Body of pancreas (tissue), 4 donors: ENCODE data around the gene LMBRD2.

Source experiments
- POLR2A ChIP-seq, 3 donors: fragments of 450-650 bp; IDR thresholded peaks; one replicate each; pipeline ENCODE4 v1.6.1; 2016; ENCODE audit warnings: antibody characterized with exemption in 3 of 3, mild to moderate bottlenecking in 2 of 3
- TF ChIP-seq, protein P1 (sequence below), 7 experiments: fragments of 450-650 bp in 4 of 7; fragments of 200-600 bp in 3 of 7; sonication (generic) in 3 of 7; IDR thresholded peaks; one replicate each; pipeline ENCODE4 v1.5.1; 2016 to 2019; ENCODE audit warnings: antibody characterized with exemption in 7 of 7

GRCh38 chr5:36152324-36153297, 924 bp upstream of the LMBRD2 start:
- TF ChIP-seq POLR2A (IDR thresholded peaks at IDR 0.05): no peak
- TF ChIP-seq, protein P1, sequence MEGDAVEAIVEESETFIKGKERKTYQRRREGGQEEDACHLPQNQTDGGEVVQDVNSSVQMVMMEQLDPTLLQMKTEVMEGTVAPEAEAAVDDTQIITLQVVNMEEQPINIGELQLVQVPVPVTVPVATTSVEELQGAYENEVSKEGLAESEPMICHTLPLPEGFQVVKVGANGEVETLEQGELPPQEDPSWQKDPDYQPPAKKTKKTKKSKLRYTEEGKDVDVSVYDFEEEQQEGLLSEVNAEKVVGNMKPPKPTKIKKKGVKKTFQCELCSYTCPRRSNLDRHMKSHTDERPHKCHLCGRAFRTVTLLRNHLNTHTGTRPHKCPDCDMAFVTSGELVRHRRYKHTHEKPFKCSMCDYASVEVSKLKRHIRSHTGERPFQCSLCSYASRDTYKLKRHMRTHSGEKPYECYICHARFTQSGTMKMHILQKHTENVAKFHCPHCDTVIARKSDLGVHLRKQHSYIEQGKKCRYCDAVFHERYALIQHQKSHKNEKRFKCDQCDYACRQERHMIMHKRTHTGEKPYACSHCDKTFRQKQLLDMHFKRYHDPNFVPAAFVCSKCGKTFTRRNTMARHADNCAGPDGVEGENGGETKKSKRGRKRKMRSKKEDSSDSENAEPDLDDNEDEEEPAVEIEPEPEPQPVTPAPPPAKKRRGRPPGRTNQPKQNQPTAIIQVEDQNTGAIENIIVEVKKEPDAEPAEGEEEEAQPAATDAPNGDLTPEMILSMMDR (IDR thresholded peaks at IDR 0.05): no peak
